HG03280 (cell line): ENCODE measurements around the gene TESK2.
"Not testable (repeated sequence)": the region's sequence is repeated elsewhere in the genome, so short reads cannot be mapped to it uniquely, and the experiment has no call there.

Source experiments
- ATAC-seq: cut with Tn5 transposase; IDR thresholded peaks from one replicate; pipeline ENCODE4 v1.9.1; 2021; ENCODE audit warnings: mild to moderate bottlenecking, moderate library complexity; ENCODE audit not compliant: unreplicated experiment

TESK2 gene

DNA sequence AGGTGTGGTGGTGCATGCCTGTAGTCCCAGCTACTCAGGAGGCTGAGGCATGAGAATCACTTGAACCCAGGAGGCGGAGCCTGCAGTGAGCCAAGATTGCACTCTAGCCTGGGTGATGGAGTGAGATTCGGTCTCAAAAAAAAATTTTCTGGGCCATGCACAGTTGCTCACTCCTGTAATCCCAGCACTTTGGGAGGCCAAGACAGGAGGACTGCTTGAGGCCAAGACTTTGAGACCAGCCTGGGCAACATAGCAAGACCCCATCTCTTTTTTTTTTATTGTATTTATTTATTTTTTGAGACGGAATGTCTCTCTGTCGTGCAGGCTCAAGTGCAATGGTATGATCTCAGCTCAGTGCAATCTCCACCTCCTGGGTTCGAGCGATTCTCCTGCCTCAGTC, 16.8 kb downstream of the TESK2 start:
- not testable (repeated sequence) for ATAC-seq

DNA sequence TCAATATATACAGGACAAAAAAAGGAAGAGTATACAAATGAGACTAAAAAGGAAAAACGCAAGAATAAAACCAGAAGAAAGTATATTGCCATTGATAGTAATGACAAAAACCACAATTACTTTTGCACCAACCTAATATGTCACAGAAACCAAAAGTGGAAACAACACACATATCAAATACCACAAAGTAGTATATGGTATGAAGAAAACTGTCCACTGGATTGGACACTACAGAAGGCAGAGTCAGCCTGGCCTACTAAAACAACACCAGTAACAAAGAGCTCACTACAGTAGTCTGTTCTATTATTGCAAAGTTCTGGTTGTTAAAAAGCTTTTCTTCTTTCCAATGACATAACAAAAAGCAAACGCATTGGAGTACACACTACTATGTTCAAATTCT, 17.7 kb downstream of the TESK2 start:
- ATAC-seq = no peak

DNA sequence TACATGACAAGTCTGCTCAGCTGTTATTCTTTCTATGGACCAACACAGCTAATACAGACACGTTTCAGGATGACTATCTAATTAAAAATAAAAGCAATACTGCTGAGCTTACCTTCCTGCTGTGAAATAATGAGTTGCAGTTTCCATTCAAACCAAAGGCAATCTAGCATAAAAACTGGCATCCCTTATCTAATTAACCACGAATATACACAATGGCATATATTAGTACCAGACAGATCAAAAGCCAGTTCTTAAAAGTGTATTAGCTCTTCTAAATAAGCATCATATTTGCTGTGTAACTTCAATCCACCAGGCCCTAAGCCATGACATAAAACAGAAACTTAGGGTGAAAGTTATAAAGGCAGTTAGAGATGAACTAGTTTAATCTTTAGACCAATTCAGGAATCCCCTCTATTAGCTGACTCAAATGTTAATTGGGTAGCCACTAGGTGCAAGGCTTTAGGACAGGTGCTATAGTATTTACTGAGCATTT, 20.6 kb downstream of the TESK2 start:
- no peak for ATAC-seq

DNA sequence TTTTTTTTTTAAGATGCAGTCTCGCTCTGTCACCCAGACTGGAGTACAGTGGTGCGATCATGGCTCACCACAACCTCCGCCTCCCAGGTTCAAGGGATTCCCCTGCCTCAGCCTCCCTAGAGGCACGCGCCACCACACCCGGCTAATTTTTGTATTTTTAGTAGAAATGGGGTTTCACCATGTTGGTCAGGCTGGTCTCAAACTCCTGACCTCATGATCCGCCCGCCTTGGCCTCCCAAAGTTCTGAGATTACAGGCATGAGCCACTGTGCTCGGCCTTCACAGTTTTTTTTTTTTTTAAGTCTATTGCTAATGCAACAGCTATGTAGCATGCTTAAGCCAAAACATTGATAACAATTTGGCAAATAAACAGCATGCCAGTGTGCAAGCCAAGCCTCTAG, 23.6 kb downstream of the TESK2 start:
- ATAC-seq = not testable (repeated sequence)

DNA sequence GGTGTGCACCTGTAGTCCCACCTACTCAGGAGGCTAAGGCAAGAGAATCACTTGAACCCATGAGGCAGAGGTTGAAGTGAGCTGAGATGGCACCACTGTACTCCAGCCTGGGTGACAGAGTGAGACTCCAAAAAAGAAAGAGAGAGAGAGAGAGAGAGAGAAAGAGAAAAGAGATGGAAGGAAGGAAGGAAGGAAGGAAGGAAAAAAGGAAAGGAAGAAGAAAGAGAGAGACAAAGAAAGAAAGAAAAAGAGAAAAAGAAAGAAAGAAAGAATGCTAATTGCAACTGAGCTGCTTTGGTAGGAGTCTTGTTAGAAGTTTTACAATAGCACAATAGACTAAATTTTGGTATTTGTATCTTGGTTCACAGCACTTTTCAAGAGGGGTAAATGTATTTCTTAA, 25.7 kb downstream of the TESK2 start:
- no peak for ATAC-seq

- ATAC-seq = no peak
Observed at GRCh38 chr1:45458894-45459293, 32.1 kb downstream of the TESK2 start.

DNA sequence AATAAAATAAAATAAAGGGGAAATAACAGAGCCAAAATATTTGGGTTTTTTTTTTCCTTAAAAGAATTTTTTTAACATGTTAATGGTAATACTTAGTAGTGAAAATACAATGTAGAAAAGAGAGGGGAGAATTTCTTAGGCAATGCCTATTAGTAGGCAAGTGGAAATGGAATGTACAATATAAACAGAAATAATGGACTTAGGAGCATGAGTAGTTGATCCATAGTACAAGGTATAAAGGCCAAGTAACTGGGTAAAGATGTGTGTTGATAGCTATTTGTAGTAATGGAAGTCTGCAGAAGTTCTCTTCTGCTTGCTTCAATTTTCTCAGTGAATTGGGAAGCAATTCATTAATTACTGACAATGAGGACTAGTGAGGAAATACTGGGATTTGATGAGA, 34.4 kb downstream of the TESK2 start:
- ATAC-seq = no peak

DNA sequence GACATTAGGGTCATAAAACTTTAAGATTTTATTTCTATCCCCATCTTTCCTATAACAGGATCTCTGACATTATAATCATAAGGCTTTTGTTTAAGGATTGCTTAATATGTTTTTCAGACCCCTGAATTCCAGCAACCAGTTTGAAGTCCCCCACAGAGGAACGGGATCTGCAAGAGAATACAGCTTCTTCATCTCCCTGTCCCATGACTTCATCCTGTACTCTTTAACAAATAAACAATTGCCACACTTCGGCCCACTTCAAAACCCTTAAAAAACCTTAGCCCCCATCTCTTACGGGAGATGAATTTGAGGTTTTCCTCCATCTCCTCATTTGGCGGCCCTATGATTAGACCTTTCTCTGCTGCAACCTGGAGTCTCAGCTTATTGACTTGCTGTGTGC, 35.8 kb downstream of the TESK2 start:
- ATAC-seq = no peak

DNA sequence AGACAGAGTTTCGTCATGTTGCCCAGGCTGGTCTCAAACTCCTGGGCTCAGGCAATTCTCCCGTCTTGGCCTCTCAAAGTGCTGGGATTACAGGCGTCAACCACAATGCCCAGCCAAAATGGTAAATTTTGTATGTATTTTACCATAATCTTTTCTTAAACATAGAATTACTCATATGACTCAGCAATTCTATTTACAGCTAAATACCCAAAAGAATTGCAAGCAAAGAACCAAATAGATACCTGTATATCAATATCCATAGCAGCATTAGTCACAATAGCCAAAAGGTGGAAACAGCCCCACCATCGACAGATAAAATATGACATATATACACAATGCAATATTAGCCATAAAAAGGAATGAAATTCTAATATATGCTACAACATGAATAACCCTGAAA, 36.5 kb downstream of the TESK2 start:
- ATAC-seq = no peak

DNA sequence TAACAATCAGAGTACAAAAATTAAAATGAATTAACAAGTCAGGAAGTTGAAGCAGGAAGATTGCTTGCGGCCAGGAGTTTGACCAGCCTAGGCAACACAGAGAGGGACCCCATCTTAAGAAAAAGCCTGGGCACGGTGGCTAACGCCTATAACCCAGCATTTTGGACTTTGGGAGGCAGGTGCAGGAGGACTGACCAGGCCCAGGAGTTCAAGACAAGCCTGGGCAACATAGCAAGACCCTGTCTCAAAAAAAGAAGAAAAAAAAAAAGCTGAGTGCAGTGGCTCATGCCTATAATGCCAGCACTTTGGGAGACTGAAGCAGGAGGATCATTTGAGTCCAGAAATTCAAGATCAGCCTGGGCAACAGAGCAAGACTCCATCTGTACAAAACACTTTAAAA, 38.5 kb downstream of the TESK2 start:
- no peak for ATAC-seq

DNA sequence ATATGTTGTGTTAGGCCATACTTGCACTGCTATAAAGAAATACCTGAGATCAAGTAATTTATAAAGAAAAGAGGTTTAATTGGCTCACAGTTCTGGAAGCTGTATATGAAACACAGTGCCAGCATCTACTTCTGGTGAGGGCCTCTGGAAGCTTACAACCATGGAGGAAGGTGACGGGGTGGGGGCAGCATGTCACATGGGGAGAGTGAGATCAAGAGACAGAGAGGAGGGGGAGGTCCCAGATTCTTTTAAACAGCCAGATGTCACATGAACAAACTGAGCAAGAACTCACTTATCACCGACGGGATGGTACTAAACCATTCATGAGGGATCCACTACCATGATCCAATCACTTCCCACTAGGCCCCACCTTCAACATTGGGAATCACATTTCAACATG, 42.6 kb downstream of the TESK2 start:
- ATAC-seq = no peak

GRCh38 chr1:45446950-45447672, 43.9 kb downstream of the TESK2 start:
- no peak for ATAC-seq

DNA sequence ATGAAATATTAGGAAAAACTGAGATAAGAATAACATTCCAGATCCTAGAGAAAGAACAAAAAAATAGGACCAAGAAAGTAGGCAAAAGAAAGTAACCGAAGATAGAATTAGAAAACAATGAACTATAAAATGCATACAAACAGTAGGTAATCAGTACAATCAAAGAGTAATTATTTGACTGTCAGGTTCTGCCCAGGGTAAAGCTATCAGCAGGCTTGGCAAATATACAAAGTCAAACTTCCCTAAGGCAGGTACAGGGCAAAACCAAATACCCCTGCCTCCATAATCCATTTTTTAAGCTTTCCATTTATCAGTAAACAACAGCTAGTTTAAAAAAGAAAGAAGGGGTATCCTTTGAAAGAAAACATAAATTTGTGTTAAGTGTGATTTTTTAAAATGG, 44.4 kb downstream of the TESK2 start:
- no peak for ATAC-seq

- ATAC-seq = no peak
Observed at GRCh38 chr1:45444609-45445131, 46.3 kb downstream of the TESK2 start.

GRCh38 chr1:45443580-45444446, 47.1 kb downstream of the TESK2 start:
- no peak for ATAC-seq

- ATAC-seq = no peak
Observed at GRCh38 chr1:45442272-45442671, 48.7 kb downstream of the TESK2 start.

GRCh38 chr1:45437323-45437722, 53.6 kb downstream of the TESK2 start:
- ATAC-seq = no peak

GRCh38 chr1:45430490-45430889, 60.5 kb downstream of the TESK2 start:
- ATAC-seq = no peak

- no peak for ATAC-seq
Observed at GRCh38 chr1:45429561-45430159, 61.3 kb downstream of the TESK2 start.

GRCh38 chr1:45423906-45424678, 66.9 kb downstream of the TESK2 start:
- ATAC-seq = no peak

- ATAC-seq = no peak
Observed at GRCh38 chr1:45421935-45422334, 69.0 kb downstream of the TESK2 start.
